ENCODE results near the gene UBFD1. TPM values are rescaled to one million over a fixed set of nuclear protein-coding genes. Genes with fewer than 3 reads are reported as not detected.

Gene UBFD1
- total and polyA plus RNA-seq, 2 of the 8 experiments (the other 6 are each of a cell fraction or from before 2014, with no cell fraction given), result 66.3 to 106 TPM

DNA sequence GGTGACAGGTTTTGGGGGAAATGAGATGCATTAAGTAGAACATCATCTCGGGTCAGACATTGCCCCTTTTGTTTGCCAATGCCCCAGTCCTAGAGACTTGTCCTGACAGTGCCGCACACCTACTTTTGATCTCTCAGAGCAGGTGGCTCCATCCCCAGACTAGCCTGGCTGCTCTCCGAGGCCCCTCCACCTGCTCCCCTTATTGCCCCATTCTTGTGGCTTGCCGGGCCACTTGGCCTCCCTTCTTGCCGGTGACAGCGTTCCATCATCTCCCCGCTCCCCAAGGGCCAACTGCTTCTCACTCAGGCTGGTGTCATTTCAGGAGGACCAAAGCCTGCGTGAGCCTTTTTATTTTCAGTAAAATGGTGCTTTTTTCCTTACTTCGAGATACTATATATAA lies 14.9 kb downstream of the UBFD1 start (continued):
- TF ChIP-seq PHF8 (conservative IDR thresholded peaks at IDR 0.05; ENCODE audit: low read depth, low read length), result no peak

Measured in H1 (cell line).